ENCODE results near the gene HSD17B1.

The HSD17B1 gene

DNA sequence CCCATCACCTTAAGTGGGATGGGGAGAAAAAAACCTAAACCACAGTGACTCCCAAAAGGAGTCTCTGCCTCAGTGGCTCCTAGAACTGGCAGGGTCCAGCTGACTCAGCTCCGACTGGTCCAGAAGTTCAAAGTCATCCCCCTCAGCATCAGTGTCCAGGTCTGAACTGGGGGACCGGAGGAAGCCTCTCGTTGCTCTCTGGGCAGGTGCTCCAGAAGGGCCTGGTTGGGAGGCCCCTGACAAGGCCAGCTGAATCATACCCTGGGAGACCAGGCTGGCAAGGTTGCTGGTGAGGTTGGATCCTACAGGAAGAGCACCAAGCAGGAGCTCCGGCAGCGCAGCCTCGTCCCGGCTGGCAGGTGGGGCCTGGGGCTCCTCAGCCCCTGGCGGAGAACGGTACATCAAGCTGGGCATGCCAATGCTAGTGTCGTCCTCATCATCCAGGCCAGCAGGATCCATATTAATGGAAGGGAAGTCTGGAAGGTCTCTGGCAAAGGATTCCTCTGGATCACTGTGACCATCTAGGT is 29.1 kb downstream of the HSD17B1 start:
- Histone ChIP-seq H2AK5ac (ENCODE audit: low read depth, low read length) (no peak overlapping the region), H3K27me3 (ENCODE audit: control insufficient read depth in 3 of 3, insufficient read depth in 3 of 3, low read depth in 1 of 3, low read length in 3 of 3) (no peaks in the 10 kb centered on the region), H2AFZ (ENCODE audit: low read length) (no peak overlapping the region), H2BK5ac (ENCODE audit: low read length) (no peak overlapping the region), H3K79me1 (ENCODE audit: low read depth, low read length) (peaks cover 3% of the 10 kb centered on the region), H3K23ac (ENCODE audit: low read depth, low read length, poor library complexity) (no peak overlapping the region), H3K36me3 (replicated peaks in 1 of 2; ENCODE audit: control insufficient read depth in 2 of 2, insufficient read depth in 2 of 2, low read length in 2 of 2) (peaks cover 34 to 77% of the 10 kb centered on the region in 2 donors), H4K8ac (ENCODE audit: low read depth, low read length) (no peak overlapping the region), H2BK120ac (ENCODE audit: low read depth, low read length) (no peak overlapping the region), H3K9ac (ENCODE audit: low read depth, low read length, poor library complexity) (no peak overlapping the region), H3K18ac (ENCODE audit: low read length) (no peak overlapping the region), H2BK12ac (ENCODE audit: low read length) (no peak overlapping the region), H3K4me3 (ENCODE audit: low read length in 2 of 2) (no peak overlapping the region), H4K91ac (ENCODE audit: low read depth, low read length, poor library complexity) (no peak overlapping the region), H3K4me1 (ENCODE audit: control insufficient read depth in 2 of 2, insufficient read depth in 1 of 2, low read depth in 1 of 2, low read length in 2 of 2) (peaks cover 0 to 4% of the 10 kb centered on the region in 2 donors), H2BK15ac (ENCODE audit: low read length) (no peak overlapping the region), H3K9me3 (replicated peaks in 1 of 2; ENCODE audit: control insufficient read depth in 2 of 2, insufficient read depth in 1 of 2, low read depth in 1 of 2, low read length in 2 of 2) (peaks cover 0 to 1% of the 10 kb centered on the region in 2 donors), H3K14ac (ENCODE audit: low read length) (no peak overlapping the region), H3K4ac (ENCODE audit: low read length) (no peak overlapping the region), H3K27ac (replicated peaks; ENCODE audit: low read length) (no peak overlapping the region), H3K4me2 (ENCODE audit: insufficient read depth, low read length, poor library complexity, severe bottlenecking) (no peak overlapping the region)
- no CpG with 5 or more reads among the region's 10 CpGs for WGBS, 2 donors (ENCODE audit: extremely low coverage in 2 of 2, insufficient read length in 2 of 2, insufficient replicate concordance in 1 of 2)
- DNase-seq (ENCODE audit: low spot score), result no peak

DNA sequence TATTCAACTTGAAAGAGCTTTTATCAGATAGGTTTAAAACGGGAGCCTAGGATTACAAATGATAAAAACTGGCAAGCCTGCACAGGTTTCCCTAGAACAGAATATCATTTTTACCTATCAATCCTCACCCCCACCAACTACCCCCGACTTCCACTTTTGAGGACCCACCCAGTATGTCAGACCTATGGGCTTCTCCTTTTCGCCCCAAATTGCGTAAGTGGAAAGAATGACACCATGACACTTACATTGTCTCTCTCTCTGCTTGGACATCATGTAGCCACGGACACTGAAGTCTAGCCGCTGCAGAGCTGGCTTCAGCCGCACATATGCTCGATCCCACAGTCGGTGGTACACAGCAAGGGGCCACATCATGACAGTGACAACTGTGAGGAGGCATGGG is 32.2 kb downstream of the HSD17B1 start:
- Histone ChIP-seq H2BK12ac (ENCODE audit: low read length) (no peak overlapping the region), H3K9ac (ENCODE audit: low read depth, low read length, poor library complexity) (no peak overlapping the region), H4K91ac (ENCODE audit: low read depth, low read length, poor library complexity) (no peak overlapping the region), H3K27ac (replicated peaks; ENCODE audit: low read length) (no peak overlapping the region), H3K4ac (ENCODE audit: low read length) (no peak overlapping the region), H3K18ac (ENCODE audit: low read length) (no peak overlapping the region), H3K27me3 (ENCODE audit: control insufficient read depth in 3 of 3, insufficient read depth in 3 of 3, low read depth in 1 of 3, low read length in 3 of 3) (no peaks in the 10 kb centered on the region), H3K14ac (ENCODE audit: low read length) (no peak overlapping the region), H4K8ac (ENCODE audit: low read depth, low read length) (no peak overlapping the region), H3K4me1 (ENCODE audit: control insufficient read depth in 2 of 2, insufficient read depth in 1 of 2, low read depth in 1 of 2, low read length in 2 of 2) (no peaks in the 10 kb centered on the region), H2BK15ac (ENCODE audit: low read length) (no peak overlapping the region), H3K79me1 (ENCODE audit: low read depth, low read length) (no peaks in the 10 kb centered on the region), H2AFZ (ENCODE audit: low read length) (no peak overlapping the region), H2BK5ac (ENCODE audit: low read length) (no peak overlapping the region), H3K36me3 (replicated peaks in 1 of 2; ENCODE audit: control insufficient read depth in 2 of 2, insufficient read depth in 2 of 2, low read length in 2 of 2) (peaks cover 41 to 95% of the 10 kb centered on the region in 2 donors), H3K23ac (ENCODE audit: low read depth, low read length, poor library complexity) (no peak overlapping the region), H2AK5ac (ENCODE audit: low read depth, low read length) (no peak overlapping the region), H3K9me3 (replicated peaks in 1 of 2; ENCODE audit: control insufficient read depth in 2 of 2, insufficient read depth in 1 of 2, low read depth in 1 of 2, low read length in 2 of 2) (peaks cover 0 to 1% of the 10 kb centered on the region in 2 donors), H2BK120ac (ENCODE audit: low read depth, low read length) (no peak overlapping the region), H3K4me3 (ENCODE audit: low read length in 2 of 2) (peak overlapping the region in 1 of 2 donors; percentile 68), H3K4me2 (ENCODE audit: insufficient read depth, low read length, poor library complexity, severe bottlenecking) (no peak overlapping the region)
- WGBS, 2 donors (ENCODE audit: extremely low coverage in 2 of 2, insufficient read length in 2 of 2, insufficient replicate concordance in 1 of 2), result no CpG with 5 or more reads among the region's 9 CpGs
- DNase-seq (ENCODE audit: low spot score), result no peak

DNA sequence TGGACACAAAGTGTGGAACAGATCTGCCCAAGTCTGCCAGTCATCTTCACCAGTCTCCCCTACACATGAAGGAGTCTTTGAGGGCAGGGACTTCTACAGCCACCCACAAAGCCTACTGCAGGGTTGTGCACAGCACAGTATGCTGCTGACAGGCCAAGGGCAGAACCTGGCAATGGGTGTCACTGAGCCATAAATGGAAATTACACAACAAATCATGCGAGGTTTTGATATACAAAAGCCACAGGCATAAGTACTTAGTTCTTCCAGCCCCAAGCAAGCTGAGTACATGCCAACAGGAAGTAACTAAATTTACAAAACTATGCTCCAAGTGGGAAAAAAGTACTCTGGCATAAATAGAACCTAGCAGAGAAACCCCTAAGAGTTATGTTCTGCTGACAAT is 32.6 kb downstream of the HSD17B1 start:
- no peak for DNase-seq (ENCODE audit: low spot score)
- Histone ChIP-seq H3K4me1 (ENCODE audit: control insufficient read depth in 2 of 2, insufficient read depth in 1 of 2, low read depth in 1 of 2, low read length in 2 of 2) (no peaks in the 10 kb centered on the region), H2AK5ac (ENCODE audit: low read depth, low read length) (no peak overlapping the region), H4K8ac (ENCODE audit: low read depth, low read length) (no peak overlapping the region), H3K9ac (ENCODE audit: low read depth, low read length, poor library complexity) (no peak overlapping the region), H3K4me2 (ENCODE audit: insufficient read depth, low read length, poor library complexity, severe bottlenecking) (no peak overlapping the region), H2BK15ac (ENCODE audit: low read length) (no peak overlapping the region), H3K9me3 (replicated peaks in 1 of 2; ENCODE audit: control insufficient read depth in 2 of 2, insufficient read depth in 1 of 2, low read depth in 1 of 2, low read length in 2 of 2) (peaks cover 0 to 1% of the 10 kb centered on the region in 2 donors), H3K4ac (ENCODE audit: low read length) (no peak overlapping the region), H3K36me3 (replicated peaks in 1 of 2; ENCODE audit: control insufficient read depth in 2 of 2, insufficient read depth in 2 of 2, low read length in 2 of 2) (peaks cover 38 to 95% of the 10 kb centered on the region in 2 donors), H2BK5ac (ENCODE audit: low read length) (no peak overlapping the region), H2AFZ (ENCODE audit: low read length) (no peak overlapping the region), H3K4me3 (ENCODE audit: low read length in 2 of 2) (peak overlapping the region in 1 of 2 donors; percentile 68), H2BK12ac (ENCODE audit: low read length) (no peak overlapping the region), H4K91ac (ENCODE audit: low read depth, low read length, poor library complexity) (no peak overlapping the region), H3K18ac (ENCODE audit: low read length) (no peak overlapping the region), H3K27me3 (ENCODE audit: control insufficient read depth in 3 of 3, insufficient read depth in 3 of 3, low read depth in 1 of 3, low read length in 3 of 3) (no peaks in the 10 kb centered on the region), H3K27ac (replicated peaks; ENCODE audit: low read length) (no peak overlapping the region), H2BK120ac (ENCODE audit: low read depth, low read length) (no peak overlapping the region), H3K14ac (ENCODE audit: low read length) (no peak overlapping the region), H3K23ac (ENCODE audit: low read depth, low read length, poor library complexity) (no peak overlapping the region), H3K79me1 (ENCODE audit: low read depth, low read length) (no peaks in the 10 kb centered on the region)
- WGBS, 2 donors (ENCODE audit: extremely low coverage in 2 of 2, insufficient read length in 2 of 2, insufficient replicate concordance in 1 of 2), result no CpG with 5 or more reads among the region's 1 CpG

DNA sequence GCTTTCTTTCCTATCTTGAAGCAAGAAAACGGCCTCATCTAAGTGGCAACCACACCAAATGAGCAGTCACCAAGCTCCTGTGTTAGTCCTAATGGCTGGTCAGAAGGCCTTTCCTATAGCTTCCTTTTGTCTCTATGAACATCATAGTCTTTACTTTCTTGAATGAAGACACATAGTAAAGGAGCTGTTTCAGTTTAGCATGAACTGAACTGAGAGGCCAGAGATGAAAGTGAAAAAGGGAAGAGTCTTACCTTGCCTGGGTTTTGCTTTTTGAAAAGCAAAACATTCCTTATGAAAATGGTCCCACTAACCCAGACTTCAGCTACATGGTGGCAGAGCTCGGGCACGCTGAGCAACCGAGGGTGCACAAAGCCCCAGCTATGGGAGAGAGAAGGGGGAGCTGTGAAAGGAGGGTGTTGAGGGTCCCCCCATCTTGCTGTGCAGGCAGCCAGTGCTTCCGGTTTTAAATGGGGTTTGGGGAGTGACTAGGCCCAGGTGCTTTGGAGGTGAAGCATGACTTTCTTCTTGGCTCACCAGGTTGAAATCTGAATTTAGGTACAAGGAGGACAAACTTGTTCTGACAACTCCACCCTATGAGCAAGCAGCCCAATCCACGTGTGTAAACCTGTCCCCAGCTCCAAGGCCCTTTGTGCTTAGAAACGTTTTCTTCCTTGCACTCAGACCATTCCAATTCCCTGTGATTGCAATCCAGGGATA is 33.9 kb downstream of the HSD17B1 start:
- no peak overlapping the region for H2AK5ac ChIP-seq (ENCODE audit: low read depth, low read length)
- no CpG with 5 or more reads among the region's 7 CpGs for WGBS, 2 donors (ENCODE audit: extremely low coverage in 2 of 2, insufficient read length in 2 of 2, insufficient replicate concordance in 1 of 2)
- no peak overlapping the region for H2BK5ac ChIP-seq (ENCODE audit: low read length)
- no peak overlapping the region for H3K4me3 ChIP-seq (ENCODE audit: low read length in 2 of 2)
- no peak overlapping the region for H2BK120ac ChIP-seq (ENCODE audit: low read depth, low read length)
- H3K23ac ChIP-seq (ENCODE audit: low read depth, low read length, poor library complexity), result no peak overlapping the region
- no peaks in the 10 kb centered on the region for H3K4me1 ChIP-seq (ENCODE audit: control insufficient read depth in 2 of 2, insufficient read depth in 1 of 2, low read depth in 1 of 2, low read length in 2 of 2)
- no peak overlapping the region for H3K14ac ChIP-seq (ENCODE audit: low read length)
- H4K91ac ChIP-seq (ENCODE audit: low read depth, low read length, poor library complexity), result no peak overlapping the region
- H3K18ac ChIP-seq (ENCODE audit: low read length), result no peak overlapping the region
- H3K36me3 ChIP-seq (replicated peaks in 1 of 2; ENCODE audit: control insufficient read depth in 2 of 2, insufficient read depth in 2 of 2, low read length in 2 of 2), result peaks cover 34 to 97% of the 10 kb centered on the region in 2 donors
- no peaks in the 10 kb centered on the region for H3K79me1 ChIP-seq (ENCODE audit: low read depth, low read length)
- H2BK15ac ChIP-seq (ENCODE audit: low read length), result no peak overlapping the region
- H2AFZ ChIP-seq (ENCODE audit: low read length), result no peak overlapping the region
- no peak overlapping the region for H3K4me2 ChIP-seq (ENCODE audit: insufficient read depth, low read length, poor library complexity, severe bottlenecking)
- H4K8ac ChIP-seq (ENCODE audit: low read depth, low read length), result no peak overlapping the region
- no peak overlapping the region for H3K9ac ChIP-seq (ENCODE audit: low read depth, low read length, poor library complexity)
- H3K27ac ChIP-seq (replicated peaks; ENCODE audit: low read length), result no peak overlapping the region
- H3K4ac ChIP-seq (ENCODE audit: low read length), result no peak overlapping the region
- DNase-seq (ENCODE audit: low spot score), result no peak
- H3K27me3 ChIP-seq (ENCODE audit: control insufficient read depth in 3 of 3, insufficient read depth in 3 of 3, low read depth in 1 of 3, low read length in 3 of 3), result no peaks in the 10 kb centered on the region
- no peak overlapping the region for H2BK12ac ChIP-seq (ENCODE audit: low read length)
- H3K9me3 ChIP-seq (replicated peaks in 1 of 2; ENCODE audit: control insufficient read depth in 2 of 2, insufficient read depth in 1 of 2, low read depth in 1 of 2, low read length in 2 of 2), result peaks cover 0 to 1% of the 10 kb centered on the region in 2 donors

Data from neuronal stem cell (in vitro differentiated cells).